ENCODE results near the gene ITGAD. TPM values are rescaled to one million over a fixed set of nuclear protein-coding genes. Genes with fewer than 3 reads are reported as not detected.

Gene ITGAD
- total and polyA plus RNA-seq, 2 donors (not counting 1 experiment from before 2014, with no cell fraction given), result 0.19 TPM; not detected in 1

DNA sequence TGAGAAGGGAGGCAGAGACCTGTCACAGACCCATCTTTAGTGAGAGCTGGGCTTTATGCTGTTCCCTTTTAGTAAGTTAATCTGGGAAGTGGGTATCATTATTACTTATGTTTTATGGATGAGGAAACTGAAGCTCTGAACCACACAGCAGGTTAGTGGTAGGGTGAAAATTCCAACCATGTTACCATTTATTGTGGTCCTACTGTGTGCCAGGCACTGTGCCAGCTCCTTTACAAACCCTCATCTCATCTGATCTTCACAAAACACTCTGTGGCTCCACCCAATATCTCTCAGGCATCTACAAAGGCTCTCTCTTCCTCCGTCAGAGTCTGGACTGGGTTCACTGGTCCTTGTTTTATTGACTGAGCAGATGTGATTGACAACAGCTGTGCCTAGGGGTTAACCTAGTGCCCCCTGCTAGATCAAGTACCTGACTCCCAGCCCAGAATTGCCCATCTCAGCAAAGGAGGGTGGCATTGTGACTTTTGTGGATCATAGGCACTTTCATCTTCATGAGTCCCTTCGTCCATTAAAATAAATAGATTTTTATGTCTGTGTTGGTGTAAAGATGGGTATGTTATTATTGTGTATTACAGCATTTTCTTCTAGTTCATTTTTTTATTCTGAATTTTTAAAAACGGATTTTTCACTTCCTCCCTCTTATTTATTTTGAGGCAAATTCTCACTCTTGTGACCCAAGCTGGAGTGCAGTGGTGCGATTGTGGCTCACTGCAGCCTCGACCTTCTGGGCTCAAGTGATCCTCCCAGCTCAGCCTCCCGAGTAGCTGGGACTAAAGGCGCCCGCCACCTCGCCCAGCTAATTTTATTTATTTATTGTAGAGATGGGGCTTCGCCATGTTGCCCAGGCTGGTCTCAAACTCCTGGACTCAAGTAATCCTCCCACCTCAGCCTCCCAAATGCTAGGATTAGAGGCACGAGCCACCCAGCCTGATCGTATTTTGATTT is 81.9 kb downstream of the ITGAD start:
- TF ChIP-seq EZH2 (IDR thresholded peaks at IDR 0.05; ENCODE audit: borderline replicate concordance, insufficient read depth, low read depth, low read length, poor library complexity, severe bottlenecking), result no peak
- TF ChIP-seq, protein P1, sequence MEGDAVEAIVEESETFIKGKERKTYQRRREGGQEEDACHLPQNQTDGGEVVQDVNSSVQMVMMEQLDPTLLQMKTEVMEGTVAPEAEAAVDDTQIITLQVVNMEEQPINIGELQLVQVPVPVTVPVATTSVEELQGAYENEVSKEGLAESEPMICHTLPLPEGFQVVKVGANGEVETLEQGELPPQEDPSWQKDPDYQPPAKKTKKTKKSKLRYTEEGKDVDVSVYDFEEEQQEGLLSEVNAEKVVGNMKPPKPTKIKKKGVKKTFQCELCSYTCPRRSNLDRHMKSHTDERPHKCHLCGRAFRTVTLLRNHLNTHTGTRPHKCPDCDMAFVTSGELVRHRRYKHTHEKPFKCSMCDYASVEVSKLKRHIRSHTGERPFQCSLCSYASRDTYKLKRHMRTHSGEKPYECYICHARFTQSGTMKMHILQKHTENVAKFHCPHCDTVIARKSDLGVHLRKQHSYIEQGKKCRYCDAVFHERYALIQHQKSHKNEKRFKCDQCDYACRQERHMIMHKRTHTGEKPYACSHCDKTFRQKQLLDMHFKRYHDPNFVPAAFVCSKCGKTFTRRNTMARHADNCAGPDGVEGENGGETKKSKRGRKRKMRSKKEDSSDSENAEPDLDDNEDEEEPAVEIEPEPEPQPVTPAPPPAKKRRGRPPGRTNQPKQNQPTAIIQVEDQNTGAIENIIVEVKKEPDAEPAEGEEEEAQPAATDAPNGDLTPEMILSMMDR (IDR thresholded peaks at IDR 0.05), result no peak
- ATAC-seq (ENCODE audit: low read depth) (no peak), DNase-seq (no peak)
- peak overlapping the region; percentile 90 for H3K4me3 Mint-ChIP-seq
- Histone ChIP-seq H3K9me3 (ENCODE audit: control extremely low read depth in 1 of 3, control insufficient read depth in 2 of 3, insufficient read depth in 1 of 3, low read length in 2 of 3) (peaks cover 0 to 12% (median 0%) of the 10 kb centered on the region in 3 donors), H3K79me2 (ENCODE audit: control insufficient read depth, insufficient read depth, low read length) (no peaks in the 10 kb centered on the region), H4K20me1 (ENCODE audit: control insufficient read depth, insufficient read depth, low read length, poor library complexity, severe bottlenecking) (no peaks in the 10 kb centered on the region), H3K4me3 (ENCODE audit: control extremely low read depth in 1 of 5, extremely low read depth in 1 of 5, insufficient read depth in 1 of 5, low read depth in 2 of 5, low read length in 4 of 5) (no peak overlapping the region), H3K4me1 (ENCODE audit: control insufficient read depth in 2 of 2, insufficient read depth in 2 of 2, low read length in 2 of 2) (peaks cover 22 to 33% of the 10 kb centered on the region in 2 donors), H3K36me3 (replicated peaks in 1 of 2; ENCODE audit: control extremely low read depth in 1 of 2, control insufficient read depth in 1 of 2, extremely low read depth in 1 of 2, insufficient read depth in 2 of 2, low read length in 1 of 2) (no peaks in the 10 kb centered on the region), H3K27ac (ENCODE audit: low read length in 2 of 2) (no peak overlapping the region), H3K4me2 (replicated peaks; ENCODE audit: low read depth, low read length, poor library complexity, severe bottlenecking) (no peak overlapping the region), H3K27me3 (replicated peaks in 1 of 4; ENCODE audit: control extremely low read depth in 1 of 4, control insufficient read depth in 3 of 4, insufficient read depth in 4 of 4, low read length in 3 of 4) (peaks cover 0 to 24% (median 11%) of the 10 kb centered on the region in 4 experiments), H3K9ac (ENCODE audit: low read length) (no peak overlapping the region), H2AFZ (ENCODE audit: insufficient read depth, low read depth, low read length, poor library complexity, severe bottlenecking) (no peak overlapping the region)
- peaks cover 43% of the 10 kb centered on the region for H3K4me1 Mint-ChIP-seq
- POLR2A ChIA-PET, result interaction anchor here (0.5 kb wide), 1 partner anchor 539 kb away, joined by 3 read pairs; no protein-coding TSS in a partner anchor
- H3K27me3 Mint-ChIP-seq, result peaks cover 3% of the 10 kb centered on the region
- H3K27ac Mint-ChIP-seq, result no peak overlapping the region
- no peaks in the 10 kb centered on the region for H3K9me3 Mint-ChIP-seq (ENCODE audit: insufficient read depth)
- CTCF ChIA-PET, result interaction anchor here (1.5 kb wide), 1 partner anchor 14 kb away, joined by 6 read pairs; no protein-coding TSS in a partner anchor
- 93% methylated on average over 4 of the region's 12 CpGs for WGBS (ENCODE audit: insufficient coverage)
- intact Hi-C loops (cut with micrococcal nuclease), result loop anchor here (5.0 kb wide), 1 partner anchor 397 kb away; the partner anchor contains the start of gene ZNF267
